Pancreas (tissue), 10 donors: ENCODE data around the gene CLIP2. TPM values are rescaled to one million over a fixed set of nuclear protein-coding genes. Genes with fewer than 3 reads are reported as not detected.

ENCODE experiments used
- ATAC-seq, 4 donors: fragments of 200-7000 bp; cut with Tn5 transposase; one replicate each; pipeline versions ENCODE4 v1.8.0 to v1.9.1; 2020; ENCODE audit warnings: mild to moderate bottlenecking in 4 of 4, moderate library complexity in 4 of 4
- DNase-seq, 6 donors: peaks; one replicate each; pipeline ENCODE4 v3.0.0-alpha.2; 2020
- FAIRE-seq: peaks from 2 replicates; lab custom pipeline; 2012; peaks lifted over from hg19 to GRCh38; lab: Jason Lieb, UNC
- H3K27ac ChIP-seq, 4 donors: fragments of 200-600 bp; sonication (generic); 1 replicate in 3 of 4; 2 replicates in 1 of 4; pipeline versions ENCODE4 v1.5.0 to v1.8.0; 2020
- H3K27me3 ChIP-seq, 4 donors: fragments of 200-600 bp; one replicate each; pipeline ENCODE4 v1.8.0; 2021
- H3K36me3 ChIP-seq, 3 donors: fragments of 200-600 bp; sonication (generic) in 1 of 3; one replicate each; pipeline versions ENCODE4 v1.5.0 to v1.8.0; 2020 to 2021
- H3K4me1 ChIP-seq, 3 donors: fragments of 200-600 bp; one replicate each; pipeline ENCODE4 v1.8.0; 2021
- H3K4me3 ChIP-seq, 4 donors: fragments of 200-600 bp; sonication (generic) in 2 of 4; one replicate each; pipeline versions ENCODE4 v1.5.0 to v1.8.0; 2020 to 2021
- H3K9me3 ChIP-seq, 4 donors: fragments of 200-600 bp; one replicate each; pipeline ENCODE4 v1.8.0; 2021
- CTCF ChIP-seq, 4 donors: fragments of 200-600 bp; sonication (generic) in 3 of 4; IDR thresholded peaks; one replicate each; pipeline versions ENCODE4 v1.5.0 to v1.8.0; 2021; ENCODE audit warnings: antibody characterized with exemption in 4 of 4
- WGBS, 2 donors: extraction: QIAGEN DNeasy Blood & Tissue Kit; methylation state at CpG; one replicate each; pipeline ENCODE4 v1.1.7; 2013; 5-methylcytosine and 5-hydroxymethylcytosine counted together
- intact Hi-C, 3 donors: fragments of 100-400 bp; cut with DNase I; formaldehyde crosslinking; loops; one replicate each; pipeline versions ENCODE4 v1.11.1 to v1.14.2; 2022
- polyA plus RNA-seq, 2 donors: library from polyadenylated mRNA; stranded (reverse); fragments of 200-250 nt; gene quantifications; one replicate each; pipeline ENCODE4 v1.2.3, GENCODE V29; 2013
- total RNA-seq, 6 donors: library from RNA; stranded (reverse); fragmentation: NEBNext Ultra II Directional in 4 of 6; extraction: Animal tissue kit (Norgen Biotek cat#: 25700) in 4 of 6; gene quantifications; one replicate each; pipeline versions ENCODE4 v1.2.1 to v1.2.4, GENCODE V29; 2021 to 2023
- donor health status: healthy with polysubstance abuse.
- donor health status: DM: no; HTN: no; CAD: no; lungs with moderate emphysema.
- donor health status: DM: no; HTN: no; CAD: no.
- donor health status: control.
- donor health status: control.
- donor health status: Bipolar disorder and iron deficiency.
- donor health status: DM: yes; HTN: yes; CAD: no.
- donor health status: DM: no; HTN: no; CAD: no.
- donor health status: DM: no; HTN: no; CAD: no.
- donor health status: DM: yes; HTN: yes; CAD: no.

The CLIP2 gene
- total and polyA plus RNA-seq, 8 donors: 8.5 to 30.6 (median 20.8) TPM

GRCh38 chr7:74405191-74405898 is 116.1 kb downstream of the CLIP2 start:
- DNase-seq: peak in 1 of 6 donors; percentile 62

GRCh38 chr7:74405899-74406512 is 116.8 kb downstream of the CLIP2 start:
- intact Hi-C loops: loop anchor here in 1 of 3 donors (10.0 kb wide), 1 partner anchor 191 kb away; the partner anchor contains the start of gene LAT2
- no peaks in the 10 kb centered on the region for H3K4me1 ChIP-seq

More at GRCh38 chr7:74405191-74405898, 116.1 kb downstream of the CLIP2 start:
- intact Hi-C loops: loop anchor here in 1 of 3 donors (10.0 kb wide), 1 partner anchor 191 kb away; the partner anchor contains the start of gene LAT2
- Histone ChIP-seq H3K36me3 (peaks cover 0 to 11% (median 0%) of the 10 kb centered on the region in 3 donors), H3K9me3 (no peaks in the 10 kb centered on the region), H3K4me1 (no peaks in the 10 kb centered on the region), H3K27me3 (no peaks in the 10 kb centered on the region), H3K4me3 (no peak overlapping the region), H3K27ac (no peak overlapping the region)
- ATAC-seq (no peak), FAIRE-seq (no peak)
- no peak for TF ChIP-seq CTCF (IDR thresholded peaks at IDR 0.05)
- WGBS, 2 donors: 82 to 85% methylated on average over 28 to 31 of the region's 31 CpGs

GRCh38 chr7:74407958-74408357 is 118.8 kb downstream of the CLIP2 start:
- no peak overlapping the region for H3K27ac ChIP-seq
- no peak for TF ChIP-seq CTCF (IDR thresholded peaks at IDR 0.05)
- no peaks in the 10 kb centered on the region for H3K27me3 ChIP-seq
- H3K4me3 ChIP-seq: no peak overlapping the region
- intact Hi-C loops: loop anchor here in 1 of 3 donors (10.0 kb wide), 1 partner anchor 193 kb away; the partner anchor contains the start of gene LAT2
- no peak for FAIRE-seq
- H3K9me3 ChIP-seq: no peaks in the 10 kb centered on the region
- WGBS, 2 donors: 56 to 65% methylated on average over 4 of the region's 4 CpGs
- no peaks in the 10 kb centered on the region for H3K4me1 ChIP-seq
- peaks cover 0 to 6% (median 0%) of the 10 kb centered on the region in 3 donors for H3K36me3 ChIP-seq
- no peak for ATAC-seq
- no peak for DNase-seq

More at GRCh38 chr7:74405899-74406512, 116.8 kb downstream of the CLIP2 start:
- no peak for ATAC-seq
- DNase-seq: no peak
- Histone ChIP-seq H3K4me3 (no peak overlapping the region), H3K9me3 (no peaks in the 10 kb centered on the region), H3K27me3 (no peaks in the 10 kb centered on the region), H3K36me3 (peaks cover 0 to 11% (median 0%) of the 10 kb centered on the region in 3 donors), H3K27ac (no peak overlapping the region)
- no peak for TF ChIP-seq CTCF (IDR thresholded peaks at IDR 0.05)
- WGBS, 2 donors: 89 to 92% methylated on average over 20 of the region's 20 CpGs
- no peak for FAIRE-seq

- no peaks in the 10 kb centered on the region for H3K27me3 ChIP-seq
- 58 to 67% methylated on average over 7 of the region's 7 CpGs for WGBS, 2 donors
- H3K27ac ChIP-seq: no peak overlapping the region
- FAIRE-seq: no peak
- H3K4me1 ChIP-seq: no peaks in the 10 kb centered on the region
- no peak for ATAC-seq
- no peak overlapping the region for H3K4me3 ChIP-seq
- H3K36me3 ChIP-seq: no peaks in the 10 kb centered on the region
- no peak for DNase-seq
- intact Hi-C loops: loop anchor here in 1 of 3 donors (10.0 kb wide), 1 partner anchor 195 kb away; the partner anchor contains the start of gene LAT2
- TF ChIP-seq CTCF (IDR thresholded peaks at IDR 0.05): no peak
- no peaks in the 10 kb centered on the region for H3K9me3 ChIP-seq
Measured at GRCh38 chr7:74409571-74409970, 120.4 kb downstream of the CLIP2 start.
